Immature natural killer cell (primary cell): ENCODE data around the gene SBF1. TPM values are rescaled to one million over a fixed set of nuclear protein-coding genes. Genes with fewer than 3 reads are reported as not detected.
"Not testable (repeated sequence)": the region's sequence is repeated elsewhere in the genome, so short reads cannot be mapped to it uniquely, and the experiment has no call there.

Source experiments
- DNase-seq, 3 donors: peaks; one replicate each; pipeline ENCODE4 v3.0.0; 2022; ENCODE audit warnings: mixed read lengths in 1 of 3
- H3K27ac Mint-ChIP-seq, 6 donors: one replicate each; pipeline ENCODE4 v1.8.0; 2020; ENCODE audit warnings: mixed read lengths in 6 of 6, mild to moderate bottlenecking in 5 of 6, inconsistent platforms in 4 of 6, moderate library complexity in 3 of 6
- H3K27me3 Mint-ChIP-seq, 3 donors: one replicate each; pipeline ENCODE4 v1.8.0; 2020 to 2021; ENCODE audit warnings: low read depth in 3 of 3, mild to moderate bottlenecking in 3 of 3, mixed read lengths in 3 of 3, moderate library complexity in 3 of 3, inconsistent platforms in 1 of 3
- H3K36me3 Mint-ChIP-seq, 3 donors: one replicate each; pipeline ENCODE4 v1.8.0; 2020; ENCODE audit warnings: mixed read lengths in 3 of 3, inconsistent platforms in 2 of 3, mild to moderate bottlenecking in 2 of 3
- H3K4me1 Mint-ChIP-seq, 2 donors: one replicate each; pipeline ENCODE4 v1.8.0; 2020; ENCODE audit warnings: inconsistent platforms in 2 of 2, mild to moderate bottlenecking in 2 of 2, mixed read lengths in 2 of 2, moderate library complexity in 1 of 2
- H3K4me3 Mint-ChIP-seq, 5 donors: one replicate each; pipeline ENCODE4 v1.8.0; 2020; ENCODE audit warnings: mild to moderate bottlenecking in 5 of 5, mixed read lengths in 5 of 5, inconsistent platforms in 3 of 5, moderate library complexity in 3 of 5
- H3K9me3 Mint-ChIP-seq, 6 donors: one replicate each; pipeline ENCODE4 v1.8.0; 2020; ENCODE audit warnings: mild to moderate bottlenecking in 6 of 6, mixed read lengths in 6 of 6, inconsistent platforms in 4 of 6, moderate library complexity in 3 of 6
- polyA plus RNA-seq, 3 donors: library from polyadenylated mRNA; unstranded; fragments of 300-500 nt; fragmentation: Illumina TruSeq; gene quantifications; one replicate each; pipeline ENCODE4 v1.2.3, GENCODE V29; 2021

Gene SBF1
- polyA plus RNA-seq, result 10 to 100 TPM; 12.1 to 42.8 (median 14.2) TPM

DNA sequence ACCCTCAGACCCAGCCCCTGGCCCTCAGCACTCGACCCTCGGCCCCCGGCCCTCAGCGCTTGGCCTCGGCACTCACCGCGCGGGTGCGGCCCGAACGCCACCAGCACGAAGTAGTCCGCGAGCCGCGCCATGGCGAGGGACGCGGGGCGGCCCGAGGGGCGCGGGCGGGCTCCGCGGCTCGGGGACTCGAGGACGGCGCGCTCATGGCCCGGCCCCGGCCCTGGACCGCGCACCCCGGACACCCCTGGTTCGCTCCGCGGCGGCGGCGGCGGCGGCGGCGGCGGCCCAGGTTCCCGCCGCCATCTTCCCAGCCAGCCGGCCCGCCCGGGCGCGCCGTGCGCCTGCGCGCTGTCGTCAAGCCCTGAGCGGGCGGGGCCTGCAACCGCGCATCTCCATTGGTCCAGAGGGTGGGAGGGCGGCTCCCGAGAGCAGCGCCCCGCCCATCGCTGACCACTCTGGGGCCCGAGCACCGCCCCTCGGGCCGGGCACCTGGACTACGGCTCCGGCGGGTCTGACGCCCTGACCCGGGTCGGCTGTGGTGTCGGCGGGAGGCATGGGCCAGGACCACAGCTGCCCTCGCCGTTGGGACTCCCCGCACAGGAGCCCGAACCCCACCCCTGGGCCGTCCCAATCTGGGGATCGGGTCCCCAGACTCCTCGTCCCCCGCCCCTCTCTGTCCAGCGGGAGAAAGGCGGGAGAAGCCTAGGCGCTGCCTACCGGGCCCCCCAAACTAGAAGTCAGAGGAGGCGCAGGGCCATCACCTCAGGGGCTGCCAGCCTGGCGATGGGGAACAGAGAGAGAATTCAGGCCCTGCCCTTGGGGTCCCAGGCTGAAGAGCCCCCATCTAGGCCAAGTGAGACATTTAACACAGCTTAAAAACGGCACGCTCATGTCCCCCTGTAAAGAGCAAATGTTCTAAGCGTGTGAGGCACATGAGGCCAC lies at the start of gene SBF1:
TSS of gene SBF1 (minus strand) at position 326 of the 942 bp plus-strand sequence. CDS start at position 131, 195 bp downstream.
- H3K4me3 Mint-ChIP-seq, result peak within 1 kb of the TSS; percentile 86 to 99 (median 97)
- no peaks in the 10 kb centered on the region for H3K9me3 Mint-ChIP-seq
- H3K27ac Mint-ChIP-seq, result peak within 1 kb of the TSS; percentile 91 to 98 (median 94)
- no peaks in the 10 kb centered on the region for H3K36me3 Mint-ChIP-seq
- DNase-seq, result peak; percentile 87 to 90 (median 89)
- peaks cover 41 to 50% of the 10 kb centered on the region in 2 donors for H3K4me1 Mint-ChIP-seq
- H3K27me3 Mint-ChIP-seq, result peaks cover 9 to 32% (median 9%) of the 10 kb centered on the region in 3 donors

- no peaks in the 10 kb centered on the region for H3K9me3 Mint-ChIP-seq
- peak overlapping the region in 5 of 6 donors; percentile 67 to 92 (median 84) for H3K27ac Mint-ChIP-seq
- H3K4me3 Mint-ChIP-seq, result peak overlapping the region; percentile 84 to 89 (median 87)
- no peaks in the 10 kb centered on the region for H3K36me3 Mint-ChIP-seq
- DNase-seq, result no peak
- peaks cover 9 to 14% (median 13%) of the 10 kb centered on the region in 3 donors for H3K27me3 Mint-ChIP-seq
- H3K4me1 Mint-ChIP-seq, result peaks cover 27 to 29% of the 10 kb centered on the region in 2 donors
Observed at GRCh38 chr22:50523806-50524675, 49.2 kb upstream of the SBF1 start.

DNA sequence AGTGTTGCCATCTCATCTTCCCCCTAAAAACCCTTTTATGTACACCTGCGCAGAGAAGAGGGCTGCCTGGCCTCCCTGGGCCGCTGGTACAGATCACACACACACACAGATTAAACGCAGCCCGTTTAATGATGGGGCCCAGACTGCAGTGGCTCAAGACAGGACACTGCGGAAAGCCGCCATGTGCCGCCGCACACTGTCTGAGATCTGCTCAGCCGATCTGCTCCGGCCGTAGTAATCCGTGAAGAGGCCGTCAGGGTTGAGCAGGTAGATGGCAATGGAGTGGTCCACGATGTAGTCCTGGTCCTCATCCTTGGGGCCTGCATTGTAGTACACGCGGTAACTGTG lies 48.6 kb upstream of the SBF1 start:
- no peaks in the 10 kb centered on the region for H3K36me3 Mint-ChIP-seq
- H3K27ac Mint-ChIP-seq, result no peak overlapping the region
- DNase-seq, result no peak
- H3K4me1 Mint-ChIP-seq, result peaks cover 25 to 27% of the 10 kb centered on the region in 2 donors
- H3K4me3 Mint-ChIP-seq, result peak overlapping the region in 3 of 5 donors; percentile 2 to 21 (median 5)
- H3K9me3 Mint-ChIP-seq, result no peaks in the 10 kb centered on the region
- peaks cover 9 to 15% (median 13%) of the 10 kb centered on the region in 3 donors for H3K27me3 Mint-ChIP-seq

GRCh38 chr22:50522806-50523438 lies 48.1 kb upstream of the SBF1 start:
- Mint-ChIP-seq H3K27me3 (peaks cover 9 to 15% (median 13%) of the 10 kb centered on the region in 3 donors), H3K4me1 (peaks cover 20 to 22% of the 10 kb centered on the region in 2 donors), H3K27ac (no peak overlapping the region), H3K36me3 (no peaks in the 10 kb centered on the region), H3K9me3 (no peaks in the 10 kb centered on the region), H3K4me3 (peak overlapping the region in 3 of 5 donors; percentile 2 to 21 (median 5))
- no peak for DNase-seq

DNA sequence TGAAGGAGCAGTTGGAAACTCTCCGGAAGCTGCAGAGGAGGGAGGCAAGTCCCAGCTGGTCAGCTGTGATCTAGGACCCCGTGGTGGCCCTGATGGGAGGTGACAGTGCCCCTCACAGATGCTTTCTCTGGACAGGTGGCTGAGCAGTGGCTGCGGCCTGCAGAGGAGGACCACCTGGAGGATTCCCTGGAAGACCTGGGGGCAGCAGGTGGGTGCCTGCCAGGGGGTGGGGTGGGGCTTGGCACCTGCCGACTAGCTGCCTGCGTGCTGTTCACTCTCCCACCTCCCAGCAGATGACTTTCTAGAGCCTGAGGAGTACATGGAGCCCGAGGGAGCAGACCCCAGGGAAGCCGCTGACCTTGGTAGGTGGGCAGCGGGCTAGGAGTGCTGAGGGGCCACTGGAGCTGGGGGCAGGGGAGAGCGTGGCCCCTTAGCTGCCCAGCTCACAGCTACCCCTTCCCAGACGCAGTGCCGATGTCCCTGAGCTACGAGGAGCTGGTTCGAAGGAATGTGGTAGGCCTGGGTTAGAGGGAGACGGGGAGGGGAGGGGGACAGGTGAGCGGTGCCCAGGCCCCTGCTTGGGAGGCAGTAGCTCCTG lies 47.5 kb upstream of the SBF1 start:
- no peak overlapping the region for H3K4me3 Mint-ChIP-seq
- no peaks in the 10 kb centered on the region for H3K9me3 Mint-ChIP-seq
- no peak overlapping the region for H3K27ac Mint-ChIP-seq
- DNase-seq, result no peak
- H3K4me1 Mint-ChIP-seq, result peaks cover 14 to 15% of the 10 kb centered on the region in 2 donors
- peaks cover 9 to 15% (median 13%) of the 10 kb centered on the region in 3 donors for H3K27me3 Mint-ChIP-seq
- H3K36me3 Mint-ChIP-seq, result no peaks in the 10 kb centered on the region

- no peak overlapping the region for H3K4me3 Mint-ChIP-seq
- no peak overlapping the region for H3K27ac Mint-ChIP-seq
- DNase-seq, result no peak
- H3K9me3 Mint-ChIP-seq, result no peaks in the 10 kb centered on the region
- peaks cover 12 to 15% (median 13%) of the 10 kb centered on the region in 3 donors for H3K27me3 Mint-ChIP-seq
- H3K36me3 Mint-ChIP-seq, result no peaks in the 10 kb centered on the region
- H3K4me1 Mint-ChIP-seq, result peaks cover 8 to 9% of the 10 kb centered on the region in 2 donors
Observed at GRCh38 chr22:50521710-50522109, 46.9 kb upstream of the SBF1 start.

DNA sequence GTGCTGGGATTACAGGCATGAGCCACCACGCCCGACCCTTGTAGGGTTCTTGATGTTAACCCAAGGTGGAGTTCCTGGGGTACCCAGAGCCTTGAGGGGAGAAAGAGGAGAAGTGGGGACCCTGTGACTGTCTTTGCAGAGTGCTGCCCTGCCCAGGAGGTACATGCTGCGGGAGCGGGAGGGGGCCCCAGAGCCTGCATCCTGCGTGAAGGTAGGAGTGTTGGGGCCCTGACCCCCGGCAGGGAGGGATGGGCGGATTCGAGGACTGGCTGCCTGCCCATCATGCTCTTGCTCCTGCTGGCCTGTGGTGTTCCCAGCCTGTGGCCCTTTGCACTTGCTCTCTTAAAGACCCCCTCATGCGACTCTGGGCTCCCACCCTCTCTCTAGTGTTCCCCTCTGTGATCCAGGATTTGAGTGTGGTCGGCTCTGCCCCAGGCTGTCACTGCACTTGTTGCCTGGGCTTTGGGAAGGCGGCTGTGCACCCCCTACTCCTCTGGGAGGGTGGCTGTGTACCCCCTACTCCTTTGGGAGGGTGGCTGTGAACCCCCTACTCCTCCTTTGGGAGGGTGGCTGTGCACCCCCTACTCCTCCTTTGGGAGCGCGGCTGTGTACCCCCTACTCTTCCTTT lies 46.1 kb upstream of the SBF1 start:
- Mint-ChIP-seq H3K4me3 (no peak overlapping the region), H3K4me1 (peaks cover 7 to 8% of the 10 kb centered on the region in 2 donors)

DNA sequence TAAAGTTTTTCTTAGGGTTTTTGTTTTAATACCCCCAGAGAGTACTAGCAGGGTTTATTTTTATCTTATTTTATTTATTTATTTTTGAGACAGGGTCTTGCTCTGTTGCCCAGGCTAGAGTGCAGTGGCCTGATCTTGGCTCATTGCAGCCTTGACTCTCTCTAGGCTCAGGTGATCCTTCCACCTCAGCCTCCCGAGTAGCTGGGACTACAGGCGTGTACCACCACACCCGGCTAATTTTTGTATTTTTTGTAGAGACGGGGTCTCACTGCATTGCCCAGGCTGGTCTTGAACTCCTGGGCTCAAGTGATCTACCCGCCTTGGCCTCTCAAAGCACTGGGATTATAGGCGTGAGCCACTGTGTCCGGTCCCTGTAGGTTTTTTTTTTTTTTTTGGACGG lies 45.3 kb upstream of the SBF1 start:
- peaks cover 8 to 14% (median 11%) of the 10 kb centered on the region in 3 donors for H3K27me3 Mint-ChIP-seq
- H3K27ac Mint-ChIP-seq, H3K4me1 Mint-ChIP-seq, H3K9me3 Mint-ChIP-seq, H3K36me3 Mint-ChIP-seq, H3K4me3 Mint-ChIP-seq, DNase-seq: not testable (repeated sequence)

More for the DNA sequence above, 46.1 kb upstream of the SBF1 start:
- Mint-ChIP-seq H3K36me3 (no peaks in the 10 kb centered on the region), H3K27me3 (peaks cover 12 to 15% (median 13%) of the 10 kb centered on the region in 3 donors), H3K27ac (no peak overlapping the region), H3K9me3 (no peaks in the 10 kb centered on the region)
- no peak for DNase-seq

DNA sequence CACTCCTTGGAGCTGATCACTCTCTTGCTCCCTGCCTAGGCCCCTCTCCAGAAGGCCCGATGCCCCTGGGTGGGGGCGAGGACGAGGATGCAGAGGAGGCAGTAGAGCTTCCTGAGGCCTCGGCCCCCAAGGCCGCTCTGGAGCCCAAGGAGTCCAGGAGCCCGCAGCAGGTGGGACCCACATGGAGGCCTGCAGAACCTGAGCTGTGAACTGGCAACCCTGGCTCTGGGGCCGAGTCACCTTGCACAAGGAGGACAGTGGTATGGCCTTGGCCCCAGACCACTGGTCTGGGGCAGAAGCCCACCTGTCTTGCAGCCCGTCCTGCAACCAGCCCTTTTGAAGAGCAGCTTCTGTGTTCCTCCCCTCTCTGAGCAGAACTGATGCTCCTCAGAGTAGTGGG lies 44.3 kb upstream of the SBF1 start:
- H3K9me3 Mint-ChIP-seq, result no peaks in the 10 kb centered on the region
- no peak overlapping the region for H3K27ac Mint-ChIP-seq
- H3K4me3 Mint-ChIP-seq, result no peak overlapping the region
- H3K36me3 Mint-ChIP-seq, result no peaks in the 10 kb centered on the region
- H3K4me1 Mint-ChIP-seq, result peaks cover 0 to 6% of the 10 kb centered on the region in 2 donors
- no peak for DNase-seq
- peaks cover 4 to 10% (median 5%) of the 10 kb centered on the region in 3 donors for H3K27me3 Mint-ChIP-seq

- Mint-ChIP-seq H3K4me3 (no peak overlapping the region), H3K27me3 (peaks cover 4 to 10% (median 5%) of the 10 kb centered on the region in 3 donors), H3K27ac (no peak overlapping the region), H3K9me3 (no peaks in the 10 kb centered on the region), H3K36me3 (no peaks in the 10 kb centered on the region), H3K4me1 (peaks cover 0 to 6% of the 10 kb centered on the region in 2 donors)
- no peak for DNase-seq
Observed at GRCh38 chr22:50518606-50519005, 43.8 kb upstream of the SBF1 start.

DNA sequence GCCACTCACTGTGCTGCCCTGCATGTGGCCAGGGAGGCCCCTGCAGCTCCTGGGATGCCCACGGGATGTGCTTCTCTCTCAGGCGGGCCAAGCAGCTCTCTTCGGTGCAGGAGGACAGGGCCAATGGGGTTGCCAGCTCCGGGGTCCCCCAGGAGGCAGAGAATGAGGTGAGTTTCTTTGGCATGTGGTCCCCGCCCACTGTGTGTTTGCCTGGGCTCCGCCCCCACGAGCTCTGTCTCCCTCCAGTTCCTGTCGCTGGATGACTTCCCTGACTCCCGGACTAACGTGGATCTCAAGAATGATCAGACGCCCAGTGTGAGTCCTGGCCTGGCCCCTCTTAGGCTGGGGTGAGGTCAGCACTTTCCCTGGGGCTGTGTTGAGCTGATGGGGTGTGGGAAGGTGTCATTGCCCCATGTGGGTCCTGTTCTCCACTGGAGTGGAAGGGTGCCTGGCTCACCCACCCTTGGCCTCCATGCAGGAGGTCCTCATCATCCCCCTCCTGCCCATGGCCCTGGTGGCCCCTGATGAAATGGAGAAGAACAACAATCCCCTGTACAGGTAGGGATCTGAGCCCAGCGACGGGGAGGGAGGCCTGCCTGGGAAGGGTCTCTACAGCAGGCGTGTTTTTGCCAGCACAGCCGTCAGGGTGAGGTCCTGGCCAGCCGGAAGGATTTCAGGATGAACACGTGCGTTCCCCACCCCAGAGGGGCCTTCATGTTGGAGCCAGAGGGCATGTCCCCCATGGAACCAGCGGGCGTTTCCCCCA lies 42.8 kb upstream of the SBF1 start:
- Mint-ChIP-seq H3K27me3 (peaks cover 4 to 7% (median 5%) of the 10 kb centered on the region in 3 donors), H3K27ac (no peak overlapping the region), H3K36me3 (no peaks in the 10 kb centered on the region), H3K4me3 (no peak overlapping the region), H3K9me3 (no peaks in the 10 kb centered on the region), H3K4me1 (peaks cover 0 to 6% of the 10 kb centered on the region in 2 donors)
- DNase-seq, result no peak

- Mint-ChIP-seq H3K36me3 (no peaks in the 10 kb centered on the region), H3K4me1 (peaks cover 0 to 6% of the 10 kb centered on the region in 2 donors), H3K27me3 (peaks cover 4 to 7% (median 4%) of the 10 kb centered on the region in 3 donors), H3K4me3 (no peak overlapping the region), H3K27ac (no peak overlapping the region), H3K9me3 (no peaks in the 10 kb centered on the region)
- DNase-seq, result no peak
Observed at GRCh38 chr22:50516891-50517290, 42.1 kb upstream of the SBF1 start.
